ENCODE measurements around the gene HSDL1. TPM values are rescaled to one million over a fixed set of nuclear protein-coding genes. Genes with fewer than 3 reads are reported as not detected.

Gene HSDL1
- total and polyA plus RNA-seq, 2 of the 4 experiments (the other 2 are of a cell fraction), result 11.6 to 18.3 TPM

GRCh38 chr16:84086341-84086740 lies 58.6 kb downstream of the HSDL1 start:
- Histone ChIP-seq H4K20me1 (ENCODE audit: insufficient read depth, low read length) (peaks cover 7% of the 10 kb centered on the region; the same call in 1 of the 2 replicates), H3K9me1 (ENCODE audit: insufficient read depth, low read length) (no peaks in the 10 kb centered on the region), H3K79me1 (ENCODE audit: low read depth in 1 of 2, low read length in 2 of 2) (no peaks in the 10 kb centered on the region; a peak in 2 of 4 replicates), H3K4me3 (ENCODE audit: insufficient read depth, low read depth, low read length) (no peak overlapping the region), H4K5ac (ENCODE audit: low read depth, low read length) (no peak overlapping the region), H3K56ac (ENCODE audit: extremely low read depth, insufficient read depth, low read length) (no peak overlapping the region), H3K27me3 (ENCODE audit: control insufficient read depth, insufficient read depth, low read length) (no peaks in the 10 kb centered on the region), H3K36me3 (ENCODE audit: control insufficient read depth, insufficient read depth, low read length) (peaks cover 56% of the 10 kb centered on the region), H4K8ac (ENCODE audit: low read depth in 2 of 2, low read length in 2 of 2) (no peak overlapping the region), H3K4me2 (ENCODE audit: low read depth, low read length) (no peak overlapping the region), H2AK5ac (ENCODE audit: low read depth, low read length) (no peak overlapping the region), H2AFZ (replicated peaks; ENCODE audit: low read length, poor library complexity) (no peak overlapping the region), H3K4ac (ENCODE audit: low read depth, low read length) (no peak overlapping the region), H4K91ac (ENCODE audit: insufficient read depth, low read depth, low read length) (no peak overlapping the region), H2AK9ac (replicated peaks; ENCODE audit: low read depth, low read length, poor library complexity) (no peak overlapping the region), H3K4me1 (ENCODE audit: control insufficient read depth, insufficient read depth, low read length) (no peaks in the 10 kb centered on the region), H3K9me3 (ENCODE audit: control insufficient read depth, insufficient read depth, low read length) (no peaks in the 10 kb centered on the region), H2BK5ac (ENCODE audit: low read depth, low read length, poor library complexity, severe bottlenecking) (no peak overlapping the region), H2BK15ac (ENCODE audit: low read depth, low read length) (no peak overlapping the region), H2BK120ac (ENCODE audit: low read depth, low read length) (no peak overlapping the region), H3K9ac (ENCODE audit: low read depth, low read length) (no peak overlapping the region), H3K27ac (ENCODE audit: insufficient read depth, low read length) (no peak overlapping the region), H3K18ac (ENCODE audit: low read depth, low read length) (no peak overlapping the region), H3K14ac (replicated peaks; ENCODE audit: low read depth, low read length) (no peak overlapping the region), H3K23ac (ENCODE audit: low read depth, low read length) (no peak overlapping the region), H2BK20ac (ENCODE audit: low read depth, low read length) (no peak overlapping the region)
- DNase-seq (no peak), ATAC-seq (ENCODE audit: low read depth) (no peak)
- ChIA-PET POLR2A (ENCODE audit: unreplicated experiment) (no interaction called here), CTCF (no interaction called here)
- dilution Hi-C loops (cut with HindIII; ENCODE audit: low sequenced_read_pairs, unreplicated experiment) (no loop called here), in situ Hi-C loops (cut with MboI; ENCODE audit: low sequenced_read_pairs) (loop anchor here (5.0 to 10.0 kb wide), 2 partner anchors 91 to 398 kb away; no protein-coding TSS in a partner anchor), intact Hi-C loops (cut with micrococcal nuclease) (no loop called here)
- WGBS, 2 experiments (ENCODE audit: extremely low coverage in 2 of 2, insufficient read length in 1 of 2), result 80% methylated on average over 6 of the region's 11 CpGs; no CpG with 5 or more reads in 1 of the 2 experiments
- BruUV-seq (replicated peaks), result no TSS peak
- TF ChIP-seq CHD1 (IDR thresholded peaks at IDR 0.05; ENCODE audit: low read depth, low read length), result no peak
- TF ChIP-seq NFE2L2 (IDR thresholded peaks at IDR 0.05; ENCODE audit: low read depth, low read length), result no peak
- no peak for TF ChIP-seq USF2 (IDR thresholded peaks at IDR 0.05; ENCODE audit: low read depth, low read length)
- no peak for TF ChIP-seq SMC3 (IDR thresholded peaks at IDR 0.05; ENCODE audit: low read depth, low read length)
- no peak for TF ChIP-seq POLR2A (IDR thresholded peaks at IDR 0.05; ENCODE audit: low read depth, low read length)
- no peak for TF ChIP-seq ELK1 (IDR thresholded peaks at IDR 0.05; ENCODE audit: borderline replicate concordance, low read depth, low read length)
- TF ChIP-seq BHLHE40 (IDR thresholded peaks at IDR 0.05; ENCODE audit: low read depth, low read length), result no peak
- no peak for TF ChIP-seq MXI1 (IDR thresholded peaks at IDR 0.05; ENCODE audit: borderline replicate concordance, low read depth, low read length)
- TF ChIP-seq MAFK (IDR thresholded peaks at IDR 0.05; ENCODE audit: low read depth, low read length), result no peak
- no peak for TF ChIP-seq RCOR1 (IDR thresholded peaks at IDR 0.05; ENCODE audit: insufficient replicate concordance, low read length)
- TF ChIP-seq FOS (IDR thresholded peaks at IDR 0.05; ENCODE audit: low read depth, low read length), result no peak
- TF ChIP-seq MAZ (IDR thresholded peaks at IDR 0.05; ENCODE audit: borderline replicate concordance, low read depth, low read length), result no peak
- no peak for TF ChIP-seq CEBPB (IDR thresholded peaks at IDR 0.05; ENCODE audit: low read depth, low read length)
